Astrocyte (in vitro differentiated cells and primary cell): Measurements from ENCODE around the gene DLGAP3. TPM values are rescaled to one million over a fixed set of nuclear protein-coding genes. Genes with fewer than 3 reads are reported as not detected.

Source experiments
- DNase-seq: peaks from one replicate; pipeline ENCODE4 v3.0.0-alpha.2; 2010; ENCODE audit warnings: low read depth
- FAIRE-seq: peaks from 2 replicates; lab custom pipeline; 2011; peaks lifted over from hg19 to GRCh38; lab: Jason Lieb, UNC
- H2AFZ ChIP-seq: 2 replicates; pipeline ENCODE4 v1.6.0; 2012; ENCODE audit warnings: low read depth, low read length, inconsistent platforms
- H3K27ac ChIP-seq: 2 replicates; pipeline ENCODE4 v1.5.1; 2011; ENCODE audit warnings: low read depth, low read length, inconsistent platforms
- H3K27me3 ChIP-seq: 2 replicates; pipeline ENCODE4 v1.6.0; 2011; ENCODE audit warnings: low read length, inconsistent platforms; ENCODE audit not compliant: insufficient read depth
- H3K36me3 ChIP-seq: 2 replicates; pipeline ENCODE4 v1.5.1; 2011; ENCODE audit warnings: low read length, inconsistent platforms; ENCODE audit not compliant: insufficient read depth
- H3K4me1 ChIP-seq: 2 replicates; pipeline ENCODE4 v1.5.1; 2011; ENCODE audit warnings: low read length, inconsistent platforms; ENCODE audit not compliant: insufficient read depth
- H3K4me2 ChIP-seq: 2 replicates; pipeline ENCODE4 v1.6.0; 2012; ENCODE audit warnings: low read length, inconsistent platforms
- H3K4me3 ChIP-seq: 2 replicates; pipeline ENCODE4 v1.5.1; 2011; ENCODE audit warnings: low read depth, mild to moderate bottlenecking, low read length, inconsistent platforms; ENCODE audit not compliant: insufficient read depth
- H3K79me2 ChIP-seq: 2 replicates; pipeline ENCODE4 v1.6.0; 2012; ENCODE audit warnings: mild to moderate bottlenecking, low read length, inconsistent platforms; ENCODE audit not compliant: insufficient read depth
- H3K9ac ChIP-seq: 2 replicates; pipeline ENCODE4 v1.6.0; 2012; ENCODE audit warnings: mild to moderate bottlenecking, low read length, inconsistent platforms
- H3K9me3 ChIP-seq: 2 replicates; pipeline ENCODE4 v1.5.1; 2012; ENCODE audit warnings: low read depth, mild to moderate bottlenecking, low read length, inconsistent platforms; ENCODE audit not compliant: insufficient read depth
- H4K20me1 ChIP-seq: 2 replicates; pipeline ENCODE4 v1.6.0; 2012; ENCODE audit warnings: low read length, inconsistent platforms; ENCODE audit not compliant: insufficient read depth
- H3K27ac Mint-ChIP-seq: one replicate; pipeline ENCODE4 v1.8.0; 2021; ENCODE audit warnings: mild to moderate bottlenecking, mixed read lengths; ENCODE audit not compliant: unreplicated experiment
- H3K27me3 Mint-ChIP-seq: one replicate; pipeline ENCODE4 v1.8.0; 2021; ENCODE audit warnings: low read depth, mixed read lengths; ENCODE audit not compliant: unreplicated experiment
- H3K36me3 Mint-ChIP-seq: one replicate; pipeline ENCODE4 v1.8.0; 2021; ENCODE audit warnings: low read depth, mixed read lengths; ENCODE audit not compliant: unreplicated experiment
- H3K4me1 Mint-ChIP-seq: one replicate; pipeline ENCODE4 v1.8.0; 2021; ENCODE audit warnings: low read depth, mixed read lengths; ENCODE audit not compliant: unreplicated experiment
- H3K4me3 Mint-ChIP-seq: one replicate; pipeline ENCODE4 v1.8.0; 2021; ENCODE audit warnings: mild to moderate bottlenecking, moderate library complexity, mixed read lengths; ENCODE audit not compliant: unreplicated experiment
- H3K9me3 Mint-ChIP-seq: one replicate; pipeline ENCODE4 v1.8.0; 2021; ENCODE audit warnings: mild to moderate bottlenecking, mixed read lengths; ENCODE audit not compliant: unreplicated experiment
- EZH2 ChIP-seq: IDR thresholded peaks from 2 replicates; pipeline ENCODE4 v1.6.1; 2012; ENCODE audit warnings: mild to moderate bottlenecking, low read length, inconsistent platforms; ENCODE audit not compliant: insufficient read depth
- total RNA-seq: library from RNA; stranded (reverse); gene quantifications from 2 replicates; pipeline ENCODE4 v1.2.1, GENCODE V29; 2021
- TF ChIP-seq, protein P1 (sequence below): IDR thresholded peaks from 2 replicates; pipeline ENCODE4 v1.5.1; 2011; ENCODE audit warnings: low read depth, mild to moderate bottlenecking, inconsistent platforms, low read length, moderate library complexity; ENCODE audit not compliant: insufficient read depth

DLGAP3 gene
- total RNA-seq, 1 donor from 2014 or later: 2.7 TPM

DNA sequence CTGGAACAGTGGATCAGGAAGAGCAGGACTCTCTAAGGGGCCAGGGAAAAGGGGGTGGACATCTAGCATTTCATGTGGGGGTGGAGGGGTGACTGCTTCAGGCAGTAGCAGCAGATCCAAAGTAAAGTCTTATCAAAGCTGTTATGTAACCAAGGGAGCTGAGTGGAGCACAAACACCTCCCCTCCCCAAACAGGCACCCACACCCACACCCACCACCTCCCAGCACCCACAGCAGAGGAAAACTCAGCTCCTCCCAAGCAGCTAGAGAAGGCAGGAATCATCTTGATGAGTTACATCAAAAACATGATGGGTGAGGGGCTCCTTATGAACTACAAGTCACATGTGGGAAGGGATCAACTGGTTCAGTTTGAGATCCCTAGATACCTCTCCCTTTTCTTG, 6.0 kb downstream of the DLGAP3 start:
- peaks cover 10% of the 10 kb centered on the region for H3K36me3 Mint-ChIP-seq
- FAIRE-seq: no peak
- Histone ChIP-seq H3K4me1 (peaks cover under 1% of the 10 kb centered on the region), H4K20me1 (peaks cover under 1% of the 10 kb centered on the region), H3K36me3 (no peaks in the 10 kb centered on the region), H3K4me3 (no peak overlapping the region), H3K9me3 (peaks cover under 1% of the 10 kb centered on the region), H3K27ac (no peak overlapping the region), H3K4me2 (no peak overlapping the region), H3K9ac (no peak overlapping the region), H2AFZ (no peak overlapping the region), H3K27me3 (peaks cover 44% of the 10 kb centered on the region), H3K79me2 (no peaks in the 10 kb centered on the region)
- no peak for DNase-seq
- TF ChIP-seq, protein P1, sequence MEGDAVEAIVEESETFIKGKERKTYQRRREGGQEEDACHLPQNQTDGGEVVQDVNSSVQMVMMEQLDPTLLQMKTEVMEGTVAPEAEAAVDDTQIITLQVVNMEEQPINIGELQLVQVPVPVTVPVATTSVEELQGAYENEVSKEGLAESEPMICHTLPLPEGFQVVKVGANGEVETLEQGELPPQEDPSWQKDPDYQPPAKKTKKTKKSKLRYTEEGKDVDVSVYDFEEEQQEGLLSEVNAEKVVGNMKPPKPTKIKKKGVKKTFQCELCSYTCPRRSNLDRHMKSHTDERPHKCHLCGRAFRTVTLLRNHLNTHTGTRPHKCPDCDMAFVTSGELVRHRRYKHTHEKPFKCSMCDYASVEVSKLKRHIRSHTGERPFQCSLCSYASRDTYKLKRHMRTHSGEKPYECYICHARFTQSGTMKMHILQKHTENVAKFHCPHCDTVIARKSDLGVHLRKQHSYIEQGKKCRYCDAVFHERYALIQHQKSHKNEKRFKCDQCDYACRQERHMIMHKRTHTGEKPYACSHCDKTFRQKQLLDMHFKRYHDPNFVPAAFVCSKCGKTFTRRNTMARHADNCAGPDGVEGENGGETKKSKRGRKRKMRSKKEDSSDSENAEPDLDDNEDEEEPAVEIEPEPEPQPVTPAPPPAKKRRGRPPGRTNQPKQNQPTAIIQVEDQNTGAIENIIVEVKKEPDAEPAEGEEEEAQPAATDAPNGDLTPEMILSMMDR: no peak
- no peak for TF ChIP-seq EZH2
- no peaks in the 10 kb centered on the region for H3K4me1 Mint-ChIP-seq
- no peak overlapping the region for H3K27ac Mint-ChIP-seq
- no peak overlapping the region for H3K4me3 Mint-ChIP-seq
- peaks cover 84% of the 10 kb centered on the region for H3K27me3 Mint-ChIP-seq
- peaks cover 4% of the 10 kb centered on the region for H3K9me3 Mint-ChIP-seq

DNA sequence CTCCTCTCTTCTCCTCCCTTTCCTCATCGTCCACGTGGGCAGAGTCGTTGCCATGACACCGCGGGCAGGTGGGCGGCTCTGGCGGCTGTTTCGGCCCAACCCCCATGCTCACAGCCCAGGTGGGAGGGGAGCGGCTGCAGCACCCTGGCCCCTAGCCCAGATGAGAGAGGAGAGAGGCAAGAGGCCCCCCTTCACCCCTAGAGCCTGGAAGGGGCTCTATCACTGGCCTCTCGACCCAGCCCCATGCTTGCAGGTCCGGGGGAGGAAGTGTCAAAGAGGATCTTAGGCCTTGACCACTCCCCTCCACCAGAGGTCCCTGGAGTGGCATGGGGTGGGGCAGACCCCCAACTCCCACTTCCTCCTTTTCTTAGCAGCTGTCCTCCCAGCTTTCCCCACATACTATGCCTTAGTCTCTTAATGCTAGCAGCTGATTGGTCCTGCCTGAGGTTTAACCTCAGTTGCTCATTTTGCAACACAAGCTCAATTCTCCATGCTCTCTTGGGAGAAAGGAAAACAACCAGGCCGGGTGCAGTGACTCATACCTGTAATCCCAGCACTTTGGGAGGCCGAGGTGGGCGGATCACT, 10.4 kb downstream of the DLGAP3 start:
- H3K4me3 ChIP-seq: no peak overlapping the region
- H3K79me2 ChIP-seq: no peaks in the 10 kb centered on the region
- H3K9ac ChIP-seq: no peak overlapping the region
- Mint-ChIP-seq H3K27me3 (peaks cover 60% of the 10 kb centered on the region), H3K4me3 (no peak overlapping the region), H3K27ac (peak overlapping the region; percentile 12), H3K4me1 (no peaks in the 10 kb centered on the region), H3K9me3 (peaks cover 5% of the 10 kb centered on the region), H3K36me3 (peaks cover 7% of the 10 kb centered on the region)
- H3K27ac ChIP-seq: no peak overlapping the region
- H4K20me1 ChIP-seq: no peaks in the 10 kb centered on the region
- TF ChIP-seq, protein P1: no peak
- DNase-seq (no peak), FAIRE-seq (no peak)
- H3K9me3 ChIP-seq: no peaks in the 10 kb centered on the region
- peaks cover 21% of the 10 kb centered on the region for H3K27me3 ChIP-seq
- H2AFZ ChIP-seq: no peak overlapping the region
- no peaks in the 10 kb centered on the region for H3K36me3 ChIP-seq
- no peak overlapping the region for H3K4me2 ChIP-seq
- no peaks in the 10 kb centered on the region for H3K4me1 ChIP-seq

DNA sequence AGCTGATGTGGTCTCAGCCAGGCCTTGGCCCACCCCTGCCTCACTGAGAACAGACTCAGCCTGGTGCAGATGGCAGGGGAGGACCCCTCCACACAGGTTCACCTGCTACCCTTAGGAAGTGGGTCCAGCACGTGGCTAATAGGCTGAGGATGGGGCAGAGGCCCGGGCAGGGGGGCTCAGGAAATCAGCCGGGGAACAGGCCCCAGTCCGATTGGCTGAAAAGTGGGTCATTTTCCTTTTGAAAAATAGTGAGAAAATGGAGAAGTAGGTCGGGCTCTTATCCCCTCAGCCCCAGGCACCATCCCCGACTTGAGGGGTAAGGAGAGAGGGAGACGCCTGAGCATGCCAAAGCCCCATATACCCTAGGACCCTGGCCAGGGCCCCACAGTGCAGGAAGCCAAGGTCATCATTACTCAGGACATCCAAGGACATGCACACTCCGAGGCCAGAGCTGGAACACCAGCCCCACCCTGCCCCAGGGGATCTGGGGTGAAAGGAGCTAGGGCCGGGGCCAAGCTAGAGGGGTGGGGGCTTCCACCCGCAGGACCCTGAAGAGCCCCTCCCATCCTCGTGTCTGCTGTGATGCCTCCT, 11.0 kb downstream of the DLGAP3 start:
- Mint-ChIP-seq H3K36me3 (peaks cover 6% of the 10 kb centered on the region), H3K27me3 (peaks cover 58% of the 10 kb centered on the region), H3K4me3 (no peak overlapping the region), H3K9me3 (peaks cover 5% of the 10 kb centered on the region), H3K4me1 (no peaks in the 10 kb centered on the region), H3K27ac (no peak overlapping the region)
- no peak overlapping the region for H3K4me2 ChIP-seq
- no peaks in the 10 kb centered on the region for H3K36me3 ChIP-seq
- no peak overlapping the region for H3K27ac ChIP-seq
- H4K20me1 ChIP-seq: no peaks in the 10 kb centered on the region
- DNase-seq: no peak
- no peak for FAIRE-seq
- H3K79me2 ChIP-seq: no peaks in the 10 kb centered on the region
- no peak overlapping the region for H2AFZ ChIP-seq
- no peaks in the 10 kb centered on the region for H3K9me3 ChIP-seq
- H3K9ac ChIP-seq: no peak overlapping the region
- H3K4me3 ChIP-seq: no peak overlapping the region
- H3K4me1 ChIP-seq: no peaks in the 10 kb centered on the region
- TF ChIP-seq EZH2: no peak
- TF ChIP-seq, protein P1: no peak
- H3K27me3 ChIP-seq: peaks cover 15% of the 10 kb centered on the region
